RKO (cell line): ENCODE measurements around the gene CHD9.
"Not testable (repeated sequence)": the region's sequence is repeated elsewhere in the genome, so short reads cannot be mapped to it uniquely, and the experiment has no call there.

ENCODE experiments used
- DNase-seq: peaks from one replicate; pipeline ENCODE4 v3.0.0-alpha.2; 2016; ENCODE audit warnings: low spot score

Gene CHD9

DNA sequence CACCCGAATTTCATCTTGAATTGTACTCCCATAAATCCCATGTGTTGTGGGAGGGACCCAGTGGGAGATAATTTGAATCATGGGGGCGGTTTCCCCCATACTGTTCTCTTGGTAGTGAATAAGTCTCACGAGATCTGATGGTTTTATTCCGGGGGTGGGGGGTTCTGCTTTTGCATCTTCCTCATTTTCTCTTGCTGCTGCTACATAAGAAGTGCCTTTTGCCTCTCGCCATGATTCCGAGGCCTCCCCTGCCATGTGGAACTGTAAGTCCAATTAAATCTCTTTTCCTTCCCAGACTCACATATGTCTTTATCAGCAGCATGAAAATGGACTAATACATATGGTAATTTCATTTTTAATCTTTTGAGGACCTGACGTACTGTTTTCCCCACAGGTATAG lies 20.7 kb downstream of the CHD9 start:
- not testable (repeated sequence) for DNase-seq

DNA sequence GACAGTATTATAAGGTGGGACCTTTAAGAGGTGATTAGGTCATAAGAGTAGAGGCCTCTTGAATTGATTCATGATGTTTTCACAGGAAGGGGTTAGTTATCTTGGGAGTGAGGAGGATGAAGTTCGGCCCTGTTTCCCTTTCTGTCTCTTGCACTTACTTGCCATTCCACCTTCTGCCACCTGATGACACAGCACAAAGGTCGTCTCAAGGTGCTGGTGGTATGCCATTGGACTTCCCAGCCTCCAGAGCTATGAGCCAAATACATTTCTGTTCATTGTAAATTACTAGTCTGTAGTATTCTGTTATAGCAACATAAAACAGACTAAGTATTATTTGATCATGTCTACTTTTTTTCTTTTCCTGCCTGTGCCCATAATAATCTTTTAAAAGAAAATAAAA lies 23.5 kb downstream of the CHD9 start:
- DNase-seq: no peak

DNA sequence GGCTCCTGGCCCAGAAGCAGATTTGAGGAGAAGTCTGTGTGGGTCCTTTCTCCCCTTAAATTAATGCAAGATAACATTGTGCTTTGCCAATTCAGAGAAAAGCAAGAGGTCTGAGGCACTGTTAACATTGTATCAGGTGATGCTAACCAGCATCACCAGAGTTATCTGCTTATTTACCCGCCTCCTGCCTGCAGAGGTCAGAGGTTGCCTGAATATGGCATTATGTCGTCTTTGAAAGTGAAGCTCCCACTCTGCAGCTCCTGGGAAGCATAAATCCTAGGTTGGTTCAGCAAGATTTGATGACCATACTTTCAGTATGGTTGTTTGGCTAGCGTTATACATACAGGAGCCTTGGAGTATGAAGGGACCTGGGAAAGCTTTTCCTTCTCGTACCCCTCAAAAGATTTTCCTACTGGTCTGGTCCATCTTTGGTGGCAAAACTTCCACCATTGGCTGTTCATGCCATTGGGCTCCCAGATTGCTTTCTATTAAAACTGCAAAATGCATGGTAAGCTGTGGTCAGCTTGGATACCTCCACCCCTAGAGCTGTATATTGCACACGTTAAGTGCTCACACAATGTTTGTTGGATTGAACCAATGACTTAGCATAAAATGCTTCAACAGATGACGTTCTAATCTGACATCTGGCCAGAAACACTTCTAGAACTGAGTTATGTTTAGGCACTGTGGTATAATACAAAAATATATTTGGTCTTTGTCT lies 24.1 kb downstream of the CHD9 start:
- no peak for DNase-seq

DNA sequence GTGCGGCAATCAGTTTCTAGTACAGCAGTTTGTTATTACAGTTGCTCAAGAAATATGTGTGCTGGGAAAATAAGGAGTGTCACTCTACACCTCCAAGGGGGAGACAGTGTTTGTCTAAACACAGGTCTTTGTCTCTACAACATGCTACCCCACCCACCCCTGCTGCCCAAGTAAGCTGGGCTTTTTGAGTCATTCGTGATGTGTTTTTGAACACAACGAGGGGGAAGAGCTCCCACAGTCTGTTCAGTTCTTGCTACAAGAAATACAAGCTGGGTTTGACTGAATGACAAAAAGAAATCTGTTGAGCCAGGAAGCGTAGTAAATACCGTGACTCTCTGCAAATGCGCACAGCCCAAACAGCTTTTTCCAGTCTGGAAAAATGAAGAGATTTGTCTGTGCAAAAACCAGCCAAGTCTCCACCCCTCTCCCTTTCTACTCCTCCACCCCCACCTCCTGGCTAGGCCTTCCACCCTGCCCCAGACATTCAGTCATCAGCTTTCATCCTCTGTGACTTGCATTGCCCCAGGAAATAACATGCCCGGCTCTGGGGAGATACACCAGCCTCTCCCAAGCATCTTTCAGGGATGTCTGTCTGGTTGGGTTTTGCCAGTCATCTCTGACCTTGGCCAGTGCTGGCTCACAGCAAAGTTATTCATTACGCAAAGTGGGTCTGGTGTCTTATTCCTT lies 25.7 kb downstream of the CHD9 start:
- no peak for DNase-seq

DNA sequence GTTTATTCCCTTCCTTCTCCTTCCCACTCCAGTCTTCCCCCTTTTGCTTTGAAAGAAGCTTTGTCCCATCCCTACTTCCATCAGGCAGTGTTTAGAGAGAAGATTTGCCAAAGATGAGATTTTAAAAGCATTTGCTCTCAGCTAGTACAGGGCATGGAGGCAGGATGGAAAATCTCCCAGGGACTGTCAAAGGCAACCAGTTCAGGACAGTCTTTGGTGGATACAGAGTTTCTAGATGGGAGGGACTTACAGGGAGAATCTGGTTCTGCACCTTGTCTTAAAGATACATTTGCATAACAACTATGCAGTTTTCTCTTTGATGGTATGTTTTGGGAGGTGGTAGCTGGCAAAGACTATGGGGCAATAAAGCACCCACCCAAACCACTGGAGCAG lies 26.2 kb downstream of the CHD9 start:
- DNase-seq: no peak

DNA sequence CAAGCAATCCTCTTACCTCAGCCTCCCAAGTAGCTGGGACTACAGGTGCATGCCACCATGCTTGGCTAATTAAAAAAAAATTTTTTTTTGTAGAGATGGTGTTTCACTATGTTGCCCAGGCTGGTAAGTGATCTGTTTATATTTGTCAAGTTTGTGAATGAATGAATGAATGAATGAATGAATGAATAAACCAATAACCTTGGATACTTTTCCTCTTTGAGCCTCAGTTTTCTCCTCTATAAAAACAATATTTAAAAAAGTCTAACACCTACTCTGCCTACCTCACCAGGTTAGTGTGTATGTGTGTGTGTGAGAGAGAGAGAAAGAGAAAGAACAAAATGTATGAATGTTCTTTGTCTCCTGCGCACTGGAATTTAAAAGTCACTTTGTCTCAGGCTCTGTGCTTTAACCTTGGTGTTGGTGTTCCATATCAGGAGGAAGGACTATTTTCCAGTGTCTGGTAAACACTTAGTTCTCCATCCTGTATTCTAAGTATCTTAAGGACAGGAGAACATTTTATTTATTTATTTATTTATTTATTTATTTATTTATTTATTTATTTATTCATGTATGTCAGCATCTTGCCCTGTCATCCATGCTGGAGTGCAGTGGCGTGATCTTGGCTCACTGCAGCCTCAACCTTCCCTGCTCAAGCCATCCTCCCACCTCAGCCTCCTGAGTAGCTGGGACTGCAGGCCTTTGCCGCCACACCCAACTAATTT lies 27.1 kb downstream of the CHD9 start:
- DNase-seq: no peak

DNA sequence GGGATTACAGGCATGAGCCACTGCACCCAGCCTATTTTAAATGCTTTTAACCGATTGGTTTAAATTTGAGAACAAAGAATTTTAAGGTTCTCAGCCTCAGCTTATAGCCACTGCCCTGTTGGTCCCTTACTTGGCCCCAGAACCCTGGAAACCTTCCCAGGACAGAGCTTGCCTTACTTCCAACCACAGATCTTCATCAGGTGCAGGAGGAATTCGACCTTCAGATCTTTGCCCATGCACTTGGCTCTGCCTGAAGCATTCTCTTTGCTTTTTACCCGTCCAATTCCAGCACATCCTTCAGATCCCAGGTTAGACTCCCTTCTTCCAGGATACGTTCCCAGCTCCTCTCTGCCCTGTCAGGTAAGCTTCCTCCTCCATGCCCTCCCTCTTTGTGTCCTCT lies 27.7 kb downstream of the CHD9 start:
- no peak for DNase-seq

DNA sequence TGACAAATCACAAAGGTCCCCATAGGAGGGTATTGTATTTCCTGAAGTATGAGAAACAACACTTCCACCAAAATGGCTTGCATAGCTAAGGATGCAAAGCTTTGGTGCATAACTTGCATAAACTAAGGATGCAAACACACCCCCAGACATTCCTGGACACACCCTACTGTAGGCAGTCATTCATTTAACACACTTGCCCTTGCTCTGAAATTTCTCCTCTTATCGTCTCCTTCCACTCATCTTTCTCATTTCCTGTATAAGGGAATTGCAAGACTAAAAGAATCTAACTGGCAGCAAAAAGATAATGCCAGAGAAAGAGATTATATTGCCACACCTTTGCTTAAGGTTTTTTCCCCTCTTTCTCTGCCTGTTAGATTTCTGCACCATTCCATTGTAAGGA lies 28.3 kb downstream of the CHD9 start:
- no peak for DNase-seq

DNA sequence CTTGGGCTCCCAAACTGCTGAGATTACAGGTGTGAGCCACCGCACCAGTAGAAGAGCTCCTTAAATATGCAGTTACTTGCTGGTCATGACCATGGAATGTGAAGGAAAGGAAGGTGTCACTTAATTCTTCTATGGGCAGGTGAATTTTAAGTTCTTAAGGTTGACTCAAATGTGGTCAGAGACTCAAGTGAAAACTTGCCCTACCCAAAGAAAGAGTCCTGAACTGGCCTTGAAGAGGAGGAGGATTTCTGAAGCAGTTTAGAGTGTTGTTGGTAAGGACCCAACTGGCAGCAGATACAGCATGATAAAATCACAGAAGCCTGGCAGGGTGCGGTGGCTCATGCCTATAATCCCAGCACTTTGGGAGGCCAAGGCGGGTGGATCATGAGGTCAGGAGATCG lies 29.4 kb downstream of the CHD9 start:
- DNase-seq: no peak

DNA sequence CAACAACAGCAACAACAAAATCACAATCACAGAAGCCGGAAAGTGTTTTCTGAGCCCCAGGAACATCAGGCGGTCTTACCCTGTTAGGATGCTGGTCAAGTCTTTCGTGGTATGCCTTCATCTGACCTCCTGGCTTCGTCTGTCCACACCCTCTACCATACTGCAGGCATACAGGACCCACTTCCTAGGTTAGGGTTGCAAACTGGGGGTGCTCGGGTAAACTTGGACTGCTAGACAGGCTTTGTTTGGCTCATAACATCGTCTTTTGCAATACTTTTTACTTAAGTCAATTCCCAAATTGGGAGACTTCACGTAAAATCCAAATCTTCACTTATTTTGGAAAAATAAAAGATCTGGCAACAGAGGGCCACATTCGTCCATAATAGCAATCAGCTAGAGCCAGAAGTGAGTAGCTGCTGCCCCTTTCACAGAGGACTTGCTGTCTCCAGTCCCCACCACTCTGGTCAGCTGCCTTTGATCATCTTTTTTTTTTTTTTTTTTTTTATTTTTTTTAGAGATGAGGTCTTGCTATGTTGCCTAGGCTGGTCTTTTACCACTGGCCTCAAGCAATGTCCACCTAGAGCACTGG lies 30.0 kb downstream of the CHD9 start:
- no peak for DNase-seq

DNA sequence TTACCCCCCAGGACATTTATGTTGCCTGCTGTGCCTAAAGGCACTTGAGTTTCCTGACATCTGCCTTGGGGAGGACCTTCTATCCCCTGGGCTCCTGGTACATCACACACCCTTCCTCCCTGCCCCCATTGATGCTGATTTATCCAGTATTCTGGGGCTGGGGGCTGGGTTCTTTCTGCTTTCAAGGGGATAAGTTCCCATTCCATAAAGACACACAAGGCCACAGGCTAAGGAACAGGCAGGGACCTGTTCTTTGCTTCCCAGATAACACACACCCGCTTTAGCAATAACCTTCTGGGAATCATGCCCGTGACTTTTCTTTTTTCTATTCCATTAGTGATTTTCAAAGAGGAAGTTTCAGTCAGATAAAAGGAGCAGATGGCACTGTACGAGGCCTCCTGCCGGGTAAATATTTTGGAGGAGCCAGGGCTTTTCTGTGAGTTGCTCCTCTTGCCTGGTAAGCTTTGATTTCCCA lies 30.6 kb downstream of the CHD9 start:
- no peak for DNase-seq

DNA sequence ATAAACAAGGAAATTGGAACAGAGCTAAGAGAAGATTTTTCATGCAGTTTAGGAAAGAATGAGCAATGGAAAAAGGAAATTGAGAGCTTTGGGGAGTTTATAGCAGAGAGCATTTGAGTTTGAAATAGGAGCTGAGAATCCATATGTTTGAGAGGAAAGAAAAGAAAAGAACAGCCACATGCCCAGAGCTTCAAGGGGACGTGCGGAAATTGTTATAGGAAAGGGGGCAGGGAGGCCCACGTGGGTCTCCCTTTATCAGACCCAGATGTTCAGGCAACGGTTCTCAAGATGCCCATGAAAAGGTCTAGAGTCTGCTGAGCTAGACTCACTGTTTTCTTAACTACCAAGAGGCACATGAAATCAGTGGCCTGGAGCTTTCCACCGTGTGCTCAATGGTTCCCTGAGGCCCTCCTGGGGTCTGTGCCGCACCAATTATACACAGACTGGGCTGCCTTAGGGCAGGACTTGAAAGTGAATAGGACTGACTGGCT lies 31.2 kb downstream of the CHD9 start:
- DNase-seq: no peak

DNA sequence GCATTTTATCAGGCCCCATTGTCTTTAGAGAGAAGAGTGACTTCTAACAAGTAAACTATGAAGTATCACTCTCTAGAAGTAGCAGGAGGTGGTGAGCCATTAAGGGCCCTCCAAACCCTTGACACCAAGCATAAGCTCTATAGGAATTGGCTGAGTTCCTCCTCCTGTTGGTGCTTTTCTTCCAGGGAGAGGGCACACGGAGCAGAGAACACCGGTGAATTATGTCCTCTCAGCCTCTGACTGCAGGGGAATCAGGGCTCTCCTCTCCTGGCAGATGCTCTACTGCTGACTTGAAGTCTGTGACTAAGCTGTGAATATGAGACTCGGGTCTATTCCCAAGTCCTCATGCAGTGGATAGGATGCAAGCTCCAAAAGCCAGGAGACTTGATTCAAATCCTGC lies 32.3 kb downstream of the CHD9 start:
- DNase-seq: no peak

DNA sequence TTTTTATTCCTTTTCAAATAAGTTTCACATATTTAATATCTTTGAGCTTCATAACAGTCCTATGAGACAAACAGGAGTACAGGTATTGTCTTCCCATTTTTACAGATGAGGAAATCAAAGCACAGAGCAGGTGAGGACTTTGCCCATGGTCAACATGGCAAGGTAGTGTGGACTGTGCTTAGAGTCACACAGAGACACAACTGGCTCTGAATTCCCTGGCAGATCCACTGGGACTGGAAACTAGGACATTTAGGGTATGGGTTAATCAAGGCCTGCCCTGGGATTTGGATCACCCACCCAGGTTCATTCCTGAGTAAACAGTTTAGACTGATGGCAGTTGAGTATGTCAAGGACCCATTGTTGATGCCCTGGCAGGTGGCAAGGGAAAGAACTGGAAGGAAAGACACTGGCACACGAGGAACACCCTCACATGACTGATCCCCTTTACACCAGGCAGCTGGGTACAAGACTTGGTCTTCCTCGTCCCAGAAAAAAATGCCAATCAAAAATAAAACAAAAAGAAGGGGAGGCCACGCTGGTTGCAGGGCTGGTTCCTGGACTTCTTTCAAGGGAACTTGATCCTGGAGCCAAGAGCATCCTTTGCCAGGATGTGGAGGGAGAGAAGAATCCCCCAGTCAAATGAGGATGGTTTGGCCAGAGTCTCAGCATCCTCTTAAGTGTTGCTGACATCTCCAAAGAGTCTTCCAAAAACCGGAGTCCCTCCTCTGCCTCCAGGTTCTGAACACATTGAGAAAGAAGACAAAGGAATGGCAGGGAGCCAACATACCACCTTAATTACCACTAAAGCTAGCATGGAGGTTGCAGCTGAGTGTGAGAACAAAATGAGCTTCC lies 34.9 kb downstream of the CHD9 start:
- no peak for DNase-seq

DNA sequence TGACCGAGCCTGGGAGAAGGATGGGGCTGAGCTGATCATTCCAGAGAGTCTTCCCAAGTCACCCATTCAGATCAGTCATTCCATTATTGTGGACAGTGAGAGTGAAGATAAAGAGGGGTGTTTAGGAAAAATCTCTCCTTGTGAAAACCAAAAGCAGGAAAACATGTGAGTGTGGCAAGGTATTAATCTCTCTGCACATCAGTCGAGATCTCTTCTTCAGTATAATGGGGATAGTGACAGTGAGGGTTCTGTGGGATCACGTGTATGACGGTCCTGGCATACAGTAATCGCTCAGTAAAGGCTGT lies 35.4 kb downstream of the CHD9 start:
- no peak for DNase-seq

DNA sequence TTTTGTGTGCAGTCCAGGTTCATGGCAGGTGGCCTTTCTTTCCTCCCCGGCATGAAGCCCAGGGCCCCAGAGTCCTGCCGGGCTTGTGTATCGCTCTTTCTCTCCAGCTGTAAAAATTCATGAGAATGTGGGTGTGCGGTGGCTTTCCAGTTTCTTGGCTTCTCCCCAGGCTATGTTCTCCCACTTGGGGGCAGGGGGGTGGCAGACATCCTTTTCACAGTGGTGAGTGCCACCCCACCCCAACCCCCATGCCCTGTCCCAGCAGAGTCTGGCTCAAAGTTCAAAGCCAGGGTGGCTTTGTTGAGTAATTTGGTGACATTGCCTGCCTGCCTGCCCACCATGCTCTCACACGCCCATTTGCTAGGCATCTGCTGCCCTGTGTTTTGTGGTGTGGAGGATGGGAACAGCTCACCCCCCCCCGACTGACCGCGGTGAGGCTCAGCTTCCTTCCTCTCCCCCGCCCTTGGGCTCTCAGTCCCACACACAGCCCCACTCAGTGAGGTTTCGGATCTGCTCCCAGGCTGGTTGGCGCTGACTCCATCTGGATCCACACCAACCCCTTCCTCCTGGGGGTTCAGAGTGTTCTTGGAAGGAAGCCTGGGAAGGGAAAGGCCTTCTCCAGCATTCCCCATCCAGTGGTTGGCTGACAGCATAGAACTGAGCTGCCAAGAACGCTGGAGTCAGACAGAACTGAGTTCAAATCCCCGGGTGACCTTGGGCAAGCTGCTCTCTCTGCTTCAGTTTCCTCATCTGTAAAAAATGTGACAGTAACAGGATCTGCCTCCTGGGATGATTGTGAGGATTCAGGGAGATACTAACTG lies 36.0 kb downstream of the CHD9 start:
- no peak for DNase-seq

DNA sequence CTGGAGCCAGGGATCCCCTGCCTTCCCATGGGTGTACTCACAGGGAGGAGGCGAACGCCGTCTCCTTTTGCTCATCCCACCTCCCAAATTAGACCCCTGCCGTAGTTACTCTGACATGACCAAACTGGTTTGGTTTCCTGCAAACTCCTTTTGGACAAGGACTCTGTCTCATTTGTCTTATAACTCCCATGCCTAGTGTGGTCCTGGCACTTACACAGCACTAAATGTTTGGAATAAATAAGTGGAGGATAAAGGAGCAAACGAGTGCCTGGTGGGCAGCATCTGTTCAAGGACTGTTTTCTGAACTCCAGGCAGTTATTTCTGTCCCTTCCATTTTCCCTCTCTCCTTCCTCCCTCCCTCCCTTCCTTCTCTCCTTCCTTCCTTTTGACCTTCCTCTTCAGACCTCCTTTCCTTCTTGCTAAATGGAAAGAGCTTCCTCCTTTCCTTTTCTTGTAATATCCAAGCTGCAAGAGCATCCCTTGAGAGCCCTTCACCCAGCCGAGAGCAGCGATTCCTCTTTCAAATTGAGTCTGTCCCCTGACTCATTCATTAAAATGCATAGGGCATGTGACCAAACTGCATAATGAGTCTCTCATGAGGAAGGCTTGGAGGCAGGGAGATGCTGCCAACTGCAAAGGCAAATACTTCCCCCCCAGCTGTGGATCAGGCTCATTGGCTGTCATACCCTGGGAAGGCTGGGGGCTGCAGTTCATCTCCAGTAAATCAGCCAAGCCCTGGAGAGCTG lies 36.8 kb downstream of the CHD9 start:
- no peak for DNase-seq

DNA sequence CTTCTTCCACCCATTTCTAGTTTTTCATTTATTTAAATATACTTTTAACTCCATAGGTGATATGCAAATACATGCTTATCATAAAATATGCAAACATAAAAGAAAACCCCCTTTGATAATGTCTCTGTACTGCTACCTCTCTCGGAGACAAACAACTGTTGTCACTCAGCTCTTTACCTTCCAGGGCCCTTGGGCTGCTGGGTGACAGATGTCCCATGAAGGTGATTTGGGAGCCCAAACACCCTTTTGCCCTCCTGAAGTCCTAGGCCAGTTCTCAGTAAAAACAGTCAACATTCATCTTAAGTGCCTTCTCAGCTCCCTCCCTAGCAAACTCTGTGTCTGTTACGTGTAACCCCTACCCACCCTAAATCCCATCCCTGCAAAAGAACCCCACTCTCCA lies 37.5 kb downstream of the CHD9 start:
- DNase-seq: no peak

DNA sequence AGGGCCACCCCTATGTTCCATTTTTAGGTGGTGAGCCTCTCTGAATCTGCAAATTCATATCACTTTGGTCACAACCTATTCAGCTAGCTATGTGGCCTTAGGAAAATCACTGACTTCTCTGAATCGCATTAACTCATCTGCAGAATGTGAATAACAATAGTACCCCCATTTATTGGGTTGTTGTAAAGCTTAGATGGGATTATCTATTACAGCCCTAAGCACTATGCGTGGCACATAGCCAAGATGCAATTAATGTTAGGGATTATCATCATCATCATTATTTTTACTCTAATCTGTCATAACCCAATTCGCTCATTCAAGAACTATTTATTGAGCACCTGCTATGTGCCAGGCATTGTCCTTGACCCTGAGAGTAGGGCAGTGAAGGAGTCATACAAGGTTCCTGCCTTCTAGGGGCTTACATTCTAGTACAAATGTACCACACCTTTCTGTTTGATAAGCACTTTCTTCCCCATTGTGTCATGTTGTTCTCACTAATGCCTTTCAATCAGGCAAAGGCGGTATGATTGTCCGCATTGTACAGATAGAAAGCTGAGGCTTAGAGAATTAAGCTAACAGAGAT lies 38.5 kb downstream of the CHD9 start:
- DNase-seq: no peak
